CD4-positive, alpha-beta memory T cell (primary cell): Measurements from ENCODE around the gene MRLN. TPM values are rescaled to one million over a fixed set of nuclear protein-coding genes. Genes with fewer than 3 reads are reported as not detected.
A peak's percentile ranks its signal among the peaks of the same experiment; 100 is the strongest.

ENCODE experiments used
- CTCF ChIA-PET: fragments of 350-600 bp; sonication (Branson Sonifier 250); formaldehyde crosslinking; loops from one replicate; lab custom pipeline; 2021; ENCODE audit warnings: inconsistent platforms; ENCODE audit not compliant: partially characterized antibody; lab: Charles Lee
- POLR2A ChIA-PET: fragments of 350-600 bp; sonication (Branson Sonifier 250); formaldehyde crosslinking; loops from one replicate; lab custom pipeline; 2021; ENCODE audit not compliant: partially characterized antibody; lab: Charles Lee
- DNase-seq, 5 donors: peaks; one replicate each; pipeline versions ENCODE4 v3.0.0 to v3.0.0-alpha.2; 2020 to 2022; ENCODE audit warnings: mixed read lengths in 1 of 5
- H3K27ac ChIP-seq: one replicate; pipeline ENCODE4 v1.7.0; 2013; ENCODE audit warnings: low read depth, low read length
- H3K27me3 ChIP-seq: 2 replicates; pipeline ENCODE4 v1.7.0; 2013; ENCODE audit warnings: mild to moderate bottlenecking, low read length, moderate library complexity; ENCODE audit not compliant: insufficient read depth
- H3K36me3 ChIP-seq: 2 replicates; pipeline ENCODE4 v1.7.0; 2013; ENCODE audit warnings: mild to moderate bottlenecking, low read length, moderate library complexity; ENCODE audit not compliant: insufficient read depth
- H3K4me1 ChIP-seq: 2 replicates; pipeline ENCODE4 v1.7.0; 2013; ENCODE audit warnings: mild to moderate bottlenecking, low read length, moderate library complexity; ENCODE audit not compliant: insufficient read depth
- H3K4me3 ChIP-seq, 2 donors: one replicate each; pipeline ENCODE4 v1.7.0; 2013; ENCODE audit warnings: low read length in 2 of 2, mild to moderate bottlenecking in 1 of 2
- H3K9me3 ChIP-seq, 2 donors: one replicate each; pipeline ENCODE4 v1.7.0; 2013; ENCODE audit warnings: low read length in 2 of 2, control low read depth in 1 of 2; ENCODE audit not compliant: control insufficient read depth in 1 of 2
- H3K27ac Mint-ChIP-seq, 7 donors: one replicate each; pipeline ENCODE4 v1.8.0; 2020 to 2021; ENCODE audit warnings: mixed read lengths in 7 of 7, mild to moderate bottlenecking in 6 of 7, inconsistent platforms in 3 of 7, moderate library complexity in 3 of 7
- H3K27me3 Mint-ChIP-seq, 2 donors: one replicate each; pipeline ENCODE4 v1.8.0; 2020 to 2021; ENCODE audit warnings: mixed read lengths in 2 of 2
- H3K36me3 Mint-ChIP-seq, 2 donors: one replicate each; pipeline ENCODE4 v1.8.0; 2020 to 2021; ENCODE audit warnings: mixed read lengths in 2 of 2, inconsistent platforms in 1 of 2, mild to moderate bottlenecking in 1 of 2
- H3K4me1 Mint-ChIP-seq, 4 donors: one replicate each; pipeline ENCODE4 v1.8.0; 2020 to 2021; ENCODE audit warnings: mixed read lengths in 4 of 4, mild to moderate bottlenecking in 1 of 4
- H3K4me3 Mint-ChIP-seq, 8 donors: one replicate each; pipeline ENCODE4 v1.8.0; 2020 to 2021; ENCODE audit warnings: mixed read lengths in 8 of 8, mild to moderate bottlenecking in 7 of 8, moderate library complexity in 6 of 8, inconsistent platforms in 3 of 8
- H3K9me3 Mint-ChIP-seq, 8 donors: one replicate each; pipeline ENCODE4 v1.8.0; 2020 to 2021; ENCODE audit warnings: mixed read lengths in 8 of 8, mild to moderate bottlenecking in 5 of 8, inconsistent platforms in 3 of 8, moderate library complexity in 1 of 8
- intact Hi-C: fragments of 100-400 bp; cut with micrococcal nuclease; formaldehyde crosslinking; loops from one replicate; pipeline ENCODE4 v1.15.1; 2023
- polyA plus RNA-seq, 2 donors: library from polyadenylated mRNA; unstranded; fragments of 300-500 nt; fragmentation: Illumina TruSeq; gene quantifications; one replicate each; pipeline ENCODE4 v1.2.3, GENCODE V29; 2021
- total RNA-seq, 2 experiments: library from RNA; stranded (reverse); gene quantifications; one replicate each; pipeline ENCODE4 v1.2.3, GENCODE V29; 2021

Gene MRLN
- total and polyA plus RNA-seq, 4 experiments from 2014 or later = not detected

DNA sequence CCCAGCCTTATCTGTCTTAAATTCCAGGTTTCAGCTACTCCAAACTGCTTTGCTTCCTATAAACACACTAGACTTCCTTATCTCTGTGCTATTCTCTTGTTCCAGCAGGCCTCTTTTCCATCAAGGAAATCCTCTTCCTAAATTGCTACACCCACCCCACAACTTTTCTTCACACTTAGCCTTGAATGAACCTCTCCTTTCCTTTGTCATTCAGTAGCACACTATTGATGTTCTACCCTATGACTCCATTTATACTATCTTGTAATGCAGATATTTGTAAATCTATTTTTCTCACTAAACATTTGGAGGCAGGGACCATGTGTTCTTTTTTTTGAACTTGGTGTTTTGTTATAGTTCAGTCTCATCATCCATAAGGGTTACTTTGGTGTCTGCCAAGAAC lies 47.3 kb downstream of the MRLN start:
- POLR2A ChIA-PET = no interaction called here
- H3K9me3 Mint-ChIP-seq = peaks cover 0 to 3% (median 0%) of the 10 kb centered on the region in 8 donors
- CTCF ChIA-PET = no interaction called here
- H3K4me3 ChIP-seq = no peak overlapping the region
- H3K4me3 Mint-ChIP-seq = no peak overlapping the region
- no peaks in the 10 kb centered on the region for H3K4me1 ChIP-seq
- no peaks in the 10 kb centered on the region for H3K36me3 ChIP-seq
- H3K27me3 ChIP-seq = peaks cover 5% of the 10 kb centered on the region
- H3K27ac ChIP-seq = no peak overlapping the region
- intact Hi-C loops = no loop called here
- peaks cover 0 to 9% (median 0%) of the 10 kb centered on the region in 4 donors for H3K4me1 Mint-ChIP-seq
- H3K27me3 Mint-ChIP-seq = peaks cover 34 to 38% of the 10 kb centered on the region in 2 donors
- H3K27ac Mint-ChIP-seq = no peak overlapping the region
- DNase-seq = no peak
- no peaks in the 10 kb centered on the region for H3K36me3 Mint-ChIP-seq
- H3K9me3 ChIP-seq = no peaks in the 10 kb centered on the region

DNA sequence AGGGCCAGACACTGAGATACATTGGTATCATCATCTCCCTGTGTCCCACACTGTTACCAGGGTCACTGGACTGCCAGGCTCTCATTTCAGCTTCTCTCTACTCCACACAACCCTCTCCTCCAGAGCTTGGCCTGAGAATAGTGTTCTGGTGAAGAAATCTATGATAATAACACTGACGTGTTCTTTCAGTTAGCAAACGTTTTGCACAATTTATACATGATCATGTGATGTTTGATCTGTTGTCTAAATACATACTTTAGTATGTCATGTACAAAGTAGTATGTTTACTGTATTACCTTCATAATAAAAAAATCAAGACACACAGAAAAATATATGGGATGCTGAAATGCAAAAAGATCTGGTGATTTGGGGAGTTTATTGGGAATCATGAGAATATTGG lies 48.6 kb downstream of the MRLN start:
- Histone ChIP-seq H3K9me3 (no peaks in the 10 kb centered on the region), H3K27me3 (peaks cover 5% of the 10 kb centered on the region), H3K4me1 (no peaks in the 10 kb centered on the region), H3K4me3 (no peak overlapping the region), H3K36me3 (no peaks in the 10 kb centered on the region), H3K27ac (no peak overlapping the region)
- peaks cover 32 to 35% of the 10 kb centered on the region in 2 donors for H3K27me3 Mint-ChIP-seq
- intact Hi-C loops = no loop called here
- H3K36me3 Mint-ChIP-seq = no peaks in the 10 kb centered on the region
- H3K27ac Mint-ChIP-seq = no peak overlapping the region
- ChIA-PET POLR2A (no interaction called here), CTCF (no interaction called here)
- no peak for DNase-seq
- peaks cover 0 to 6% (median 0%) of the 10 kb centered on the region in 4 donors for H3K4me1 Mint-ChIP-seq
- H3K9me3 Mint-ChIP-seq = peaks cover 0 to 3% (median 0%) of the 10 kb centered on the region in 8 donors
- no peak overlapping the region for H3K4me3 Mint-ChIP-seq

DNA sequence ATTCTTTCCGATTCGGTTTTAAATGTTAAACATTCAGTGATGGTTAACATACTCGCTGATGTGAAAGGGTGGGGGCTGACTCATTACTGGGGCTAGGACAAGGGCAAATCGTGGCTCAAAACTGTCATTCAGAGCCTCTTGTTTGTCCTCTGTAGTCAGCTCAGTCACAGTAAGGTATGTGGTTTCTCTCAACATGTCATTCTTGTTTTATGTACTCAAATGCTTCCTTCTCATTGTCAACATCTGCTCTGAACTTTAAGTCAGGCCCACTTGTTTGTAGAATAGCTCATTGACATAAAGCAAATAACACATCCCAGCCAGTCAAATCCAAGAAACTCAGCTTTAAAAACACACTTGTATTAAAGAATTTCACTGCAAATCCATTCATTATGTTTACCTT lies 50.9 kb downstream of the MRLN start:
- peaks cover 27 to 29% of the 10 kb centered on the region in 2 donors for H3K27me3 Mint-ChIP-seq
- no peaks in the 10 kb centered on the region for H3K4me1 Mint-ChIP-seq
- no peak overlapping the region for H3K4me3 Mint-ChIP-seq
- DNase-seq = no peak
- Histone ChIP-seq H3K27ac (no peak overlapping the region), H3K36me3 (no peaks in the 10 kb centered on the region), H3K9me3 (no peaks in the 10 kb centered on the region), H3K4me3 (no peak overlapping the region), H3K27me3 (no peaks in the 10 kb centered on the region), H3K4me1 (no peaks in the 10 kb centered on the region)
- CTCF ChIA-PET = no interaction called here
- no peak overlapping the region for H3K27ac Mint-ChIP-seq
- intact Hi-C loops = no loop called here
- H3K9me3 Mint-ChIP-seq = peaks cover 0 to 2% (median 0%) of the 10 kb centered on the region in 8 donors
- POLR2A ChIA-PET = no interaction called here
- no peaks in the 10 kb centered on the region for H3K36me3 Mint-ChIP-seq

DNA sequence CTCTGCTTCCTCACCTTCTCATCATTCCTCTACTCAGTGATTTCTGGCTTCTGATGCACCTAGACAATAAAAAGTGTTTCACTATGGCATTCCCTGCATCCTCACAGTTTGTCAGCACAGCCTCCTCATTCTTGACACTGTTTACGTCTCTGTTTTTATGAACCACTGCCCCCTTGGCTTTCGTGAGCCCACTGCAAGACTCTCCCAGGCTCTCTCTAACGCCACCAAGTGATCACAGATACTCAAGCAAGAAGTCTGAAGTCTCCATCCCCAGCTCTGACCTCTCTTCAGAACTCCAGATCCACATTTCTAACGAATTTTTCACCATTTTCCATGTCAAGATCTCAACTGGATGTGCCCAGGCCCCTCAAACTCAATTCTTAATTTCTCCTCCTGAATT lies 52.5 kb downstream of the MRLN start:
- Histone ChIP-seq H3K9me3 (no peaks in the 10 kb centered on the region), H3K4me3 (no peak overlapping the region), H3K36me3 (no peaks in the 10 kb centered on the region), H3K4me1 (no peaks in the 10 kb centered on the region), H3K27me3 (no peaks in the 10 kb centered on the region), H3K27ac (no peak overlapping the region)
- H3K4me1 Mint-ChIP-seq = no peaks in the 10 kb centered on the region
- DNase-seq = no peak
- H3K9me3 Mint-ChIP-seq = peaks cover 0 to 2% (median 0%) of the 10 kb centered on the region in 8 donors
- intact Hi-C loops = no loop called here
- CTCF ChIA-PET = no interaction called here
- POLR2A ChIA-PET = no interaction called here
- peaks cover 17 to 20% of the 10 kb centered on the region in 2 donors for H3K27me3 Mint-ChIP-seq
- H3K36me3 Mint-ChIP-seq = no peaks in the 10 kb centered on the region
- no peak overlapping the region for H3K4me3 Mint-ChIP-seq
- peak overlapping the region in 1 of 7 donors; percentile 6 for H3K27ac Mint-ChIP-seq

DNA sequence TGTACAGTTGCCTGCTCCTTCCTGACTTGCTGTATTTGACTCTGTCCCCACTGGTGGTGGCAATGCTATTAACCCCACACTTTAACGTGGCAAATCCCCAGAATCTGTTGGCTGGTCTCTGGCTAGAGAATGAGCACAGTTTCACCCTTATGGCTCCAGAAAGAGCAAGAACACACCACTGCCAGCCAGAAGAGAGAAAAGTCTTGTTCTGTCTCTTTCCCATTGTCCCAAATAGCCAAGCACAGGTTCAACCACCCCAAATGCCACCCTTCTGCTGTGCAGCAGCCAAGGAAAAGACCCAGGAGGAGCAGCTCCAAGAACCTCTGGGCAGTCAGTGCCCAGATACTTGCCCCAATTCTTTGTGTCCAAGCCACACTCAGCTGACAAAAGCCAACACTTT lies 54.9 kb downstream of the MRLN start:
- Mint-ChIP-seq H3K36me3 (no peaks in the 10 kb centered on the region), H3K4me1 (no peaks in the 10 kb centered on the region), H3K9me3 (peaks cover 0 to 2% (median 0%) of the 10 kb centered on the region in 8 donors), H3K27me3 (peaks cover 7 to 16% of the 10 kb centered on the region in 2 donors), H3K27ac (no peak overlapping the region), H3K4me3 (no peak overlapping the region)
- Histone ChIP-seq H3K27ac (no peak overlapping the region), H3K36me3 (no peaks in the 10 kb centered on the region), H3K4me1 (no peaks in the 10 kb centered on the region), H3K27me3 (no peaks in the 10 kb centered on the region), H3K9me3 (no peaks in the 10 kb centered on the region), H3K4me3 (no peak overlapping the region)
- CTCF ChIA-PET = no interaction called here
- intact Hi-C loops = no loop called here
- no peak for DNase-seq
- POLR2A ChIA-PET = no interaction called here

DNA sequence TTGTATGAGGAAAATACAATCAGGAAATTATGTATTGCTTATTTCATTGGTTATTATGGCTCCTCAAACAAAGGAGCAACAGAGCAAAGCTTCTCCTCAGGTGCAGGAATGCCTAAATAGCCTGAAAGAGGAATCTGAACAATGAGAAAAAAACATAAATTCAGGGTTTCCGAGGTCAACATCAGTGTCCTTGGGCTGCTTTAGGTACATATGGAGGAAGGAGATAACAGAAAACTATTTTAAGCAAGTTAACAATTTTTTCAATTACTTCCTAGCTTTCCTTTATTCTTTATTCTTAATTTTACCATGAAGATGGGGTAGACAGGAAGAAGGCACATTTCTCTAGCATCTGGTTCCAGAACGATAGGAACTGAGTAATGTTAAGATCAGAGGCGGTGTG lies 57.6 kb downstream of the MRLN start:
- Histone ChIP-seq H3K9me3 (no peaks in the 10 kb centered on the region), H3K36me3 (no peaks in the 10 kb centered on the region), H3K4me1 (no peaks in the 10 kb centered on the region), H3K27me3 (no peaks in the 10 kb centered on the region), H3K4me3 (no peak overlapping the region), H3K27ac (no peak overlapping the region)
- Mint-ChIP-seq H3K27me3 (peaks cover 3 to 9% of the 10 kb centered on the region in 2 donors), H3K9me3 (peaks cover 0 to 2% (median 0%) of the 10 kb centered on the region in 8 donors), H3K4me3 (no peak overlapping the region), H3K36me3 (no peaks in the 10 kb centered on the region), H3K4me1 (no peaks in the 10 kb centered on the region), H3K27ac (no peak overlapping the region)
- intact Hi-C loops = no loop called here
- DNase-seq = no peak
- ChIA-PET CTCF (no interaction called here), POLR2A (no interaction called here)

DNA sequence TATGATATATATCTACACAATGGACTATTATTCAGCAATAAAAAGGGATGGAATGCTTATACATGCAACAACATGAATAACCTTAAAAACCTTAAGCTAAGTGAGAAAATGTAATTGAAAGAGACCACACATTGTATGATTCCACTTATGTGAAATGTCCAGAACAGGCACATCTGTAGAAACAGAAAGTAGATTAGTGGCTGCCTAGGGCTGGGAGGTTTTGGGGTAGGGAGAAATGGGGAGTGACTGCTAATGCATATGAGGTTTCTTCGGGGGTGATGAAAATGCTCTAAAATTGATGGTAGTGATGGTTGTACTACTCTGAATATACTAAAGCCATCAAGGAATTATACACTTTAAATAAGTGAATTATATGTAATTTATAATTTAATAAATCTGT lies 58.3 kb downstream of the MRLN start:
- H3K4me3 ChIP-seq = no peak overlapping the region
- H3K27ac ChIP-seq = no peak overlapping the region
- CTCF ChIA-PET = no interaction called here
- DNase-seq = no peak
- H3K36me3 ChIP-seq = no peaks in the 10 kb centered on the region
- H3K9me3 ChIP-seq = no peaks in the 10 kb centered on the region
- H3K27me3 Mint-ChIP-seq = peaks cover 7 to 8% of the 10 kb centered on the region in 2 donors
- no peak overlapping the region for H3K4me3 Mint-ChIP-seq
- intact Hi-C loops = no loop called here
- no peaks in the 10 kb centered on the region for H3K4me1 ChIP-seq
- no peaks in the 10 kb centered on the region for H3K27me3 ChIP-seq
- no peaks in the 10 kb centered on the region for H3K36me3 Mint-ChIP-seq
- H3K4me1 Mint-ChIP-seq = no peaks in the 10 kb centered on the region
- POLR2A ChIA-PET = no interaction called here
- peaks cover 0 to 3% (median 0%) of the 10 kb centered on the region in 8 donors for H3K9me3 Mint-ChIP-seq
- no peak overlapping the region for H3K27ac Mint-ChIP-seq

DNA sequence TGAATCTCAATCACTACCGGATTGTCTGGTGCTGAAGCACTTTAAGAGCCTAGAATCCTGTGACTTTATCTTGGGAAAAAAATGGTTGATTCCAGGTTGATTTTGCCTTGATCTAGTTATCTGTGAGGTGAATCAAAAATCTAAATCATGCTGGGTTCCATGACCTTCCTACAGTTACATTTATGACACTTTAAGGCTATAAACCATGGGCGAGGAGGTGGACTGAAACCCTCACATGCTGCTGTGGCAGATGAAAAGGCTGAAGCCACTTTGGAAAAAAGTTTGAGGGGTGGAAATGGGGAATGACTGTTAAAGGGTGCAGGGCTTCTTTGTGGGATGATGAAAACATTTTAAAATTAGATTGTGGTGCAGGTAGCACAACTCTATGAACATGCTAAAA lies 61.1 kb downstream of the MRLN start:
- no peak overlapping the region for H3K27ac Mint-ChIP-seq
- H3K27me3 Mint-ChIP-seq = peaks cover 4 to 8% of the 10 kb centered on the region in 2 donors
- no peaks in the 10 kb centered on the region for H3K4me1 Mint-ChIP-seq

More for the DNA sequence above, 61.1 kb downstream of the MRLN start:
- intact Hi-C loops = no loop called here
- DNase-seq = no peak
- Histone ChIP-seq H3K27ac (no peak overlapping the region), H3K9me3 (no peaks in the 10 kb centered on the region), H3K4me1 (no peaks in the 10 kb centered on the region), H3K4me3 (no peak overlapping the region), H3K27me3 (no peaks in the 10 kb centered on the region), H3K36me3 (no peaks in the 10 kb centered on the region)
- no peaks in the 10 kb centered on the region for H3K36me3 Mint-ChIP-seq
- ChIA-PET CTCF (no interaction called here), POLR2A (no interaction called here)
- H3K9me3 Mint-ChIP-seq = peaks cover 0 to 4% (median 0%) of the 10 kb centered on the region in 8 donors
- H3K4me3 Mint-ChIP-seq = no peak overlapping the region
